ENCODE data around the gene DDX41.

Gene DDX41

GRCh38 chr5:177508837-177509236, 7.9 kb downstream of the DDX41 start:
- Histone ChIP-seq H3K4me1 (ENCODE audit: insufficient read depth, low read length) (no peaks in the 10 kb centered on the region), H4K20me1 (ENCODE audit: insufficient read depth, low read length) (peaks cover 11% of the 10 kb centered on the region; the same call in 1 of the 2 replicates), H3K9me3 (ENCODE audit: insufficient read depth, low read length, severe bottlenecking) (no peaks in the 10 kb centered on the region), H3K4me3 (ENCODE audit: low read depth in 1 of 2, low read length in 2 of 2) (no peak overlapping the region), H3K9ac (ENCODE audit: low read depth, low read length) (no peak overlapping the region), H3K27ac (ENCODE audit: low read length) (no peak overlapping the region), H3K4me2 (ENCODE audit: insufficient read depth, low read length) (no peak overlapping the region), H3K79me2 (ENCODE audit: insufficient read depth, low read length) (0 out of 2 replicates have a peak, but pooled peaks cover under 1% of the 10 kb centered on the region), H3K36me3 (ENCODE audit: insufficient read depth, low read length) (peaks cover 39% of the 10 kb centered on the region), H2AFZ (ENCODE audit: low read depth, low read length) (no peak overlapping the region), H3K27me3 (ENCODE audit: insufficient read depth, low read length, poor library complexity) (no peaks in the 10 kb centered on the region)
- ATAC-seq (ENCODE audit: insufficient read depth, low read depth) (no peak), DNase-seq (no peak)
- TF ChIP-seq EZH2 (IDR thresholded peaks at IDR 0.05; ENCODE audit: borderline replicate concordance, low read depth, low read length, severe bottlenecking), result no peak
- TF ChIP-seq CTCF (IDR thresholded peaks at IDR 0.05; ENCODE audit: borderline replicate concordance, extremely low read depth, low read length, poor library complexity, severe bottlenecking), result no peak

- Histone ChIP-seq H3K4me1 (ENCODE audit: insufficient read depth, low read length) (no peaks in the 10 kb centered on the region), H3K27ac (ENCODE audit: low read length) (no peak overlapping the region), H3K27me3 (ENCODE audit: insufficient read depth, low read length, poor library complexity) (no peaks in the 10 kb centered on the region), H3K9ac (ENCODE audit: low read depth, low read length) (no peak overlapping the region), H3K9me3 (ENCODE audit: insufficient read depth, low read length, severe bottlenecking) (no peaks in the 10 kb centered on the region), H3K4me2 (ENCODE audit: insufficient read depth, low read length) (no peak overlapping the region), H3K4me3 (ENCODE audit: low read depth in 1 of 2, low read length in 2 of 2) (no peak overlapping the region), H2AFZ (ENCODE audit: low read depth, low read length) (no peak overlapping the region), H3K36me3 (ENCODE audit: insufficient read depth, low read length) (peaks cover 33% of the 10 kb centered on the region), H3K79me2 (ENCODE audit: insufficient read depth, low read length) (no peaks in the 10 kb centered on the region), H4K20me1 (ENCODE audit: insufficient read depth, low read length) (peaks cover 11% of the 10 kb centered on the region; the same call in 1 of the 2 replicates)
- DNase-seq (no peak), ATAC-seq (ENCODE audit: insufficient read depth, low read depth) (no peak)
- TF ChIP-seq EZH2 (IDR thresholded peaks at IDR 0.05; ENCODE audit: borderline replicate concordance, low read depth, low read length, severe bottlenecking) (no peak), CTCF (IDR thresholded peaks at IDR 0.05; ENCODE audit: borderline replicate concordance, extremely low read depth, low read length, poor library complexity, severe bottlenecking) (no peak)
Observed at GRCh38 chr5:177508221-177508611, 8.5 kb downstream of the DDX41 start.

GRCh38 chr5:177507596-177508220, 9.1 kb downstream of the DDX41 start:
- Histone ChIP-seq H3K4me2 (ENCODE audit: insufficient read depth, low read length) (no peak overlapping the region), H3K9ac (ENCODE audit: low read depth, low read length) (no peak overlapping the region), H3K27ac (ENCODE audit: low read length) (no peak overlapping the region), H3K36me3 (ENCODE audit: insufficient read depth, low read length) (peaks cover 28% of the 10 kb centered on the region), H2AFZ (ENCODE audit: low read depth, low read length) (no peak overlapping the region), H3K79me2 (ENCODE audit: insufficient read depth, low read length) (no peaks in the 10 kb centered on the region), H3K4me3 (ENCODE audit: low read depth in 1 of 2, low read length in 2 of 2) (no peak overlapping the region), H3K27me3 (ENCODE audit: insufficient read depth, low read length, poor library complexity) (no peaks in the 10 kb centered on the region), H3K4me1 (ENCODE audit: insufficient read depth, low read length) (no peaks in the 10 kb centered on the region), H3K9me3 (ENCODE audit: insufficient read depth, low read length, severe bottlenecking) (no peaks in the 10 kb centered on the region), H4K20me1 (ENCODE audit: insufficient read depth, low read length) (peaks cover 9% of the 10 kb centered on the region; the same call in 1 of the 2 replicates)
- DNase-seq (no peak), ATAC-seq (ENCODE audit: insufficient read depth, low read depth) (no peak)
- TF ChIP-seq EZH2 (IDR thresholded peaks at IDR 0.05; ENCODE audit: borderline replicate concordance, low read depth, low read length, severe bottlenecking) (no peak), CTCF (IDR thresholded peaks at IDR 0.05; ENCODE audit: borderline replicate concordance, extremely low read depth, low read length, poor library complexity, severe bottlenecking) (no peak)

Data from DND-41 (cell line).